IPS DF 4.7 (cell line): ENCODE measurements around the gene MRPL42.
"Not testable (repeated sequence)": the region's sequence is repeated elsewhere in the genome, so short reads cannot be mapped to it uniquely, and the experiment has no call there.

Source experiments
- DNase-seq: peaks from one replicate; pipeline ENCODE4 v3.0.0-alpha.2; 2013; ENCODE audit warnings: low spot score; ENCODE audit errors: extremely low read depth

Gene MRPL42

DNA sequence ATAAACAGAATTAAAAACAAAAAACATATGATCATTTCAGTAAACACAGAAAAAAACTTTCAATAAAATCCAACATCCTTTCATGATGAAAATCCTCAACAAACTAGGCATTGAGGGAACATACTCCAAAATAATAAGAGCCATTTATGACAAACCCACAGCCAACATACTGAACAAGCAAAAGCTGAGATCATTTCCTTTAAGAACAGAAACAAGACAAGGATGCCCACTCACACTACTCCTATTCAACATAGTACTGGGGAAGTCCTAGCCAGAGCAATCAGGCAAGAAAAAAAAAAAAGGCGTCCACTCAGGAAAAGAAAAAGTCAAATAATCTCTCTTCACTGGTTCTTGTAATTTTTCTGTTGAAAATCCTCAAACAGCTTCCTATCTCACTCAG, 30.1 kb downstream of the MRPL42 start:
- no peak for DNase-seq

DNA sequence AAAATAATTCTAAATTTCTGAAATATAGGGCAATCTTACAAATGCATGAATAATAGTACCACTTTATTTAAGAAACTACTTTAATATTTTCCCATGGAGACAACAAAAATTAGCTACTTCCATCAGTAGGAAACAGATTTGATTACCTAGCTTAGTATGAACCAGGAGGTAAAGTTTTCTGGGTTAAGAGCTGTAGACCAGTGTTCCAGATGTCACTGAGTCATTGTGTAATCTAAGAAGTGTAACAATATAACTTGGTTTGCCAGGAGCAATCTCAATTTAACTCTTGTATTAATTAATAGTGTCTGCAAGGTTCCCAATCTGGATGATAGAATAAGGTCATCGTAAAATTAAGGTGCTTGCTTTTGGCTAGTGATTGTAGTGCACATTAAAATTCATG, 31.5 kb downstream of the MRPL42 start:
- DNase-seq = not testable (repeated sequence)

DNA sequence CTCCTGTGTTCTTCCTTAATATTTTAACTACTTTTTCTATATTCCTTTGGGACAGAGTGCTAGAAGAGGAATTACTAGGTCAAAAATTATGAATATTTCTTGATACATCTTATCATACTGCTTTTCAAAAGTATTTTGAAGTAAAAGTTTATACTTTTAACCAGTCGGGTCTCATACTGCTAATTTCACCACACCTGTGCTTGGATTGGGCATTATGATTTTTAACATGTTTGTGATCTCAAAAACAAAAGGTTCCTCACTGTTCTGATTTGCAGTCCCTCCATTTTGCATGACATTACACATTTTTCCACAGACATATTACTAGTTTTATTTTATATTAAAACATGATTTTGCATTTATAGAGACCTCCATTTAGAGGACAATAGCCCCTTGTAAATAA, 32.9 kb downstream of the MRPL42 start:
- DNase-seq = no peak

DNA sequence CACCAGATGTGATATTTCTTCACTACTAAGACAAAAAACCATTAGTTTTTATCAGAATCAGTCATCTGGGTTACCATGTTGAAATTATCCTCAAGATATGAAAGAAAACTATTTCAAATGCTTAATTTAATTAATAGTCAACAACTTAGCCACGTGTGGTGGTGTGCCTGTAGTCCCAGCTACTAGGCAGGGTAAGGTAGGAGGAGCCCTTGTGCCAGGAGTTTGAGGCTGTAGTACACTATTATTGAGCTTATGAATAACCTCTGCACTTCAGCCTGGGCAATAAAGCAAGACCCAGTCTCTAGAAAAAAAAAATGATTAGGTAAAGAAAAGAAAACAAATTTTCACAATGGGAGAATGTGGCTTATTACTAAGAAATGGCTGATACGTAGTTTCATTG, 33.4 kb downstream of the MRPL42 start:
- DNase-seq = no peak

DNA sequence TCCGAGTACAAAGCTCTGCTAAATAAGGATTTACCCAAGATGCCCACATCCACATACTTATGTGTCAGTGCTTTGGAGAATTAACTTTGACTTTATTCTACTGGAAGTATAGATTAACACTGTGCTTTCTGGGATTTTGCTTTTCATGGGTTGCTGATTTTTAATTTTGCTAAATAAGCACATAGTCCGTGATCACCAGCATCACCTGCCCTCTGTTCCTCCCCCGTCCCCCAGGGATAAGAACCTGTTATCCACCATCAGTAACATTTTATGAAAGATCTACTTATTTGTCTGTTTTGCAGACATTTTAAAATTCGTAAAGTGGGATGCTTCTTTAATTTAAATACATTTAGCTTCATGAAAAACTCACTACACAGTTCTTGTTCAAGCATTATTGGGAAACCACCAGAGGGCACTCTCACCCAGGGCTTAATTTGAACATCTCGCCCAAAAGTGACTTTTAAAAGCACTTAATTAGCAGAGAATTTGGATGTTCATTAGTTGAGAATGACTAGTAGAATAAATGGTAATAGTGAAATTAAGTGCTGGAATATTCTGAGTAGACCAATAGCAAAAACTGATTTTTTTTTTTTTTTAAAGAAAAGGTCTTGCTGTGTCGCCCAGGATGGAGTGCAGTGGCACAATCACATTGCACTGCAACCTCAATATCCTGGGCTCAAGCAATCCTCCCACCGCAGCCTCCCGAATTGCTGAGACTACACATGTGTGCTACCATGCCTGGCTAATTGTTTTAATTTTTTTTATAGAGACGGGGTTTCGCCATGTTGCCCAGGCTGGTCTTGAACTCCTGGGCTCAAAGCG, 35.7 kb downstream of the MRPL42 start:
- DNase-seq = no peak

DNA sequence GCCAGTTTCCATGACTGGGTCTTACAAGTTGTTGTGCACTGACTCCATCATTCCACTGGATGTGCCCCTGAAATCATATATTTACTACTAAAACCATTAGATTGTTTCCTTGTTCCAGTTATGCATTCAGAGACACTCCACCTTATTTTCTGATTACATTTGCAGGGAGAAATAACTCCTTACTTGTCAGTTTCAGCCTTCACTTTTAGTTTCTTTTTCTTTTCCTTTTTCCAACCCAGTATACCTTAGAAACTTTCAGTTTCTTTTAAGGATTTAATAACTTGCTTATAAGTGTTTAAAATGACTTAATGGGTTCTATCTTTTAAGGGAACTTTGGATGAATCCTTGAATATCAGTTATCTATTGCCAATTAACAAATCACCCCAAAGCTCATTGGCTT, 39.9 kb downstream of the MRPL42 start:
- no peak for DNase-seq

DNA sequence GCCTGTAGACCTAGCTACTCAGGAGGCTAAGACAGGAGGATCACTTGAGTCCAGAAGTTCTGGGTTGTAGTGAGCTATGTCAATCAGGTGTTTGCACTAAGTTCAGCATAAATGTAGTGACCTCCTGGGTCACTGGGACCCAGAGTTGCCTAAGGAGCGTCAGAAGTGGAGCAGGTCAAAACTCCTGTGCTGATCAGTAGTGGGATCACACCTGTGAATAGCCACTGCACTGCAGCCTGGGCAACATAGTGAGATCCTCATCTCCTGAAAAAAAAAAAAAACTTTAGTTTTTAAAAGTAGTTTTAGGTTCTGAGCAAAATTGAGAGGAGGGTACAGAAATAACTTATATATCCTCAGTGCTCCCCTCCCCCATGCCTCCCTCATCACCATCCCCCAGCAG, 42.2 kb downstream of the MRPL42 start:
- DNase-seq = no peak

DNA sequence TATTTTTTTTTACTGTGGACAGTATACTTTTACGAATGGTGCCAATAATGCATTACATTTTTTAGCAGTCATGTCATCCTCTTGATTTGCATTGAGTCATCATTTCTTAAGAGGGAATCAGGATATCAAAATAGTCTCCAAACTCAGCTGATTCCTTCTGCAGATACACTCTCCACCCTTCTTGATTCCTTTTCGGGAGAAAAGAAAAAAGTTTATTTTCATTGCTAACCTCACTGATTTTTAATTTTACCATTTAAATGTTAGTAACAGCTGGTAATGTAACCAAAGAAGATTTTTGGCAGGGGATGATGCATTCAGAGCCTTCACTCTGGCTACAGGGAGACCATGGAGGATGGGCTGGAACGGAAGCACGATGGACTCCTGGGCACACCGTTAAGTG, 47.5 kb downstream of the MRPL42 start:
- DNase-seq = no peak

DNA sequence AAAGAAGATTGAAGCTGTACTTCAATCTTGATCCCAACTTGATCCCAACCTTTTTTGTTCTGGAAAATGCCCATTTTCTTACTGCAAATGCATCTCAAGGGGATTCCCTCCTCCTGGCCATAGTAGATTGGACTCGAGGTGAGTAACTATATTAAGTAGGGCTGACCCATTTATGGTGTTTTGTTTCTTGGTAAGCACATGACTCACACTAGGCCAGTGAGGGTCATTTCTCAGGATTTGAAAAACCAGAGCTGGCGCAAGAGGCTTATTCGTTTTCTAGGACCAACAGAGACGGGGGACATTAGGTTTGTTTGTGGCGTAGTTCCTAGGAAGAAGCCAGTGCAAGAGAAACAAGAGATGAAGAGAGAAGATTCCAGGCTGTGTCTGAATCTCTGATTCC, 51.4 kb downstream of the MRPL42 start:
- DNase-seq = no peak

DNA sequence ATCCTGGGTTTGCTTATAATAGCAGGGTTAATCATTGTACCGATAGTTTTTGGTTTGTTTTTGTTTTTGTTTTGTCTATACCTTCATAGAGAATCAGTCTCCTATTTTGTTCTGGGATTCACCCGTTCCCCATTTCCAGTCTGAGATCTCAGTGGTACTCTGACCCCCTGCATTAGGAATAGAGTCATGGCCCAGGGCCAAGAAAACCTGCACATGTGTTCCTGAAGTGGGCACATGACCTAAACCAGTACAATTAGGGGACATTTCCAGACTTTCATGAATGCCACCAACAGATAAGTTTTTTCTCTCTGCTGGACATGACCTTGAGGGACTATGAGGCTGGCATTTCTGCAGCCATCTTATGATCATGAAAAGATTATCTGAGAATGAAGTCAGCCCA, 52.5 kb downstream of the MRPL42 start:
- no peak for DNase-seq

DNA sequence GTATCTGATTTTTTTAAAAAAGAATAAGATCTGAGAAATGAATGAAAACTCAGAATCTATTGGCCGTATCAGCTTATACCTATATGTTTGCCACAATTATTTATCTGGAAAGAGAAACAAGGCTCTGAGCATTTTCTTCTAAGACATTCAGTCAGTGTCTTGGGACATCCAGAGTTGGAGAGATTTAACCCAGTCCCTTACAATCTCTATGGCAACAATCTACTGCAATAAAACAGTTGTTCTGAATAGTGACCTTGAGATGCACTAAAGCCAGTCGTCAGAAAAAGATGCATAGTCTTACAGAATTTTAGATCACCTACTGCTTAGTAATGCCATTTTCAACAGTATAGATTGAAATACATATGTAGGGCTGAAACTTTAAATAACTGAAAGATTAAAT, 53.1 kb downstream of the MRPL42 start:
- DNase-seq = no peak

DNA sequence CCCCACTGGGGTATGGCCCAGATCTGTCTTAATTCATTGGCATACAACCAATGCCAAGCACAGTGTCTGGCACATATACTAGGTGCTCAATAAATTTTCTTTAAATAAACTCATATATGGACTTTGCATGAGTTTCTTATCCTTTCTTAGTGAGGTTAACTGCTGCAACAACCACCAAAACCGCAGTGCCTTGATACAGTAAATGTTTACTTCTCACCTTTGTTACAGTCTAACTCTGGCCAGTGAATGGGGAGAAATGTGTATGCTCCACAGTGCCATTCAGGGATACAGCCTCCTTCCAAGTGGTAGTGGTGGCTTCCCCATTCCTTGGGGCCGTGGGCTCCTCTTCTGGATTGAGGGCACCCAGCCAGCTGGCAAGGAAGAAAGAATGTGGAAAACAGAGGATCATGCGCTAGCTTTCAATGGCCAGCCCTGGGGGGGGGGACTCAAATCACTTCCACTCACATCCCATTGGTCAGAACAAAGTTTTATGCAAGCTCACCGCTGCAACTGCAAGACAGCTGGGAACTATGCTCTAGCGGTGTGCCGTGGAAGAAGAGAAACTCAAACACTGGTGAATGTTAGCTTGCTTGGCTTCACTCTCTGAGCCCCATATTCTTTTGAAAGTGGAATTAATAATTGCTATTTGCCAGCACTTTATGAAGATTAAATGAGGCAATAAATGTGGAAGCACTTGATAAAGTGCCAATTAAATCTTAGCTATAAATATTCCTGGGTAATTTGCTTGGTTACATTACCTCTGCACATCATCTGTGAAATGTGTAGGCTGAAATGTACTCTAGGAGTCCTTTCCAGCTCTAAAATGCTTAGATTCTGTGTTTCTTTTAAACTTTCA, 54.1 kb downstream of the MRPL42 start:
- DNase-seq = no peak

DNA sequence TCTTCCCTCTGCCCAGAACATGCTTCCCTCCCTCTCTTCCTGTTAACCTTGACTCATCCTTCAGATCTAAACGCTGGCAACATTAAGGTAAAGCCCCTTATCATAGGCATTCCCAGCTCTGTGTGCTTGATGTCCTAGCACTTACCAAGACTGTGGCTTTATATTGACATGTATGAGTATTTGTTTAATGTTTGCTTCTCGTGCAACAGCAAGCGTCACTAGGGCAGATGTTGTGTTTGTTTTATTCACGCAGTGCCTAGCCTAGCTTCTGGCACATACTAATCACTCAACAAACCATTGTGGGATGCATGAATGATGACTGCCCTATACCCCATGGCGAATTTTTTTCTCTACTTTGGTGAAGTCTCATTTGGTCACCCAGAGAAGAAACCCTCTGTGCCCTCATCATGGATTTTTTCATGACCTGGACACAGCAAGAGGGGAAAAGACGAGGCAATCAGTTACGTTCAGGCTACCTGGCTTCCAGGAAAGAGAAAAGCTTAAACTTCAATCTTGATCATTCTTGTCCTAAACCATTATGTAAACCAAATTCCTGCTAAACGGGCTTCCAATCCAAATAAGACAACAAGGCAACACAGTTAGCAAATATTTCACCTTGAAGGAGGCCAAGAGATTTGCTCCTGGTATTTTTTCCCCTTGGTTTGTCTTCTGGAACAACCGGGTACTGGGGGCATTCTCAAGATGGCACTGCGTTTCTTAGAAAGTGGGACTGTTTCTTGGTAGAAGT, 57.2 kb downstream of the MRPL42 start:
- no peak for DNase-seq

DNA sequence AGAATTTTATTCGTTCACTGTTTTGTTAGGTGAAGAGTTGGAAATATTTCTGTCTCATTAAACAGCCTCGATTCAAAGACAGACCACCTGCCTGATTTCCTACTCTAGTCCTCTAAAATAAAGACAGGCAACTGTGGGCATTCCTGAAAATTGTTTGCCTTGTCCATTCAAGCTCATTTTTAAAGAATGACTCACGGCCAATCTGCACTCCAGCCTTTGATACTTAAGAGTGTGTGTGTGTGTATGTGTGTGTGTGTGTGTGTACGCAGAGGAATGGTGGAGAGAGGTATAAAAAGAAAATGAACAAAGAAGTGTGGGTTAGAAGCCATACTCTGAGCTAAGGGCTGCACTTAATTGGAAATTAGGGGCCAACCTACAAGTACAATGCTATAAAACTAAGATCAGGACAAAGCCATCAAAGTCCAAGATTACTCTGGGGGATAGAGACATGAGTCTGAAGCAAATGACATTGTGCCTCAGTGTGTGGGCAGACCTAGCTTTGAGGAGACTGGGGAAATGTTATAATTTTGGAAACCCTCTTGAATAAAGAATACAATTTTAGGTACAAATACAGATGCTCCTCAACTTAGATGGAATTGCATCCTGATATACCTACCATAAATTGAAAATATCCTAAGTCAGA, 59.6 kb downstream of the MRPL42 start:
- no peak for DNase-seq

DNA sequence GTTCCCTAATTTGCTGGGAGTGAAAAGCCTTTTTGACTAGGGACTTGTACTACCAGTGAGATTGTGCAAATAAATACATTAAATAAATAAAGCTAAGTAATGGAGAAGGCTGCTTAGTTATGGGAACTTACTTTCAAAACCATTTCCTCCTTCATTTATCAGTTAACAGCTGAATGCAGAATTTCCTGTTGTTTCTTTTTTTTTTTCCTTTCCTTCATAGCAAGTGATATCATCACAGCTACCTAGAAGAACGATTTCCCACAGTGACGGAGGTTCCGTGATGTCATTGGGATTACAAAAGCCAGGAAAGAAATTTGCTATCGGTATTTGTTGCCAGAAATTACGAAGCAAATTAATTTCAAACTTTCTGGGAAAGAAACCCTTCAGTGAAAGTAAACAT, 63.0 kb downstream of the MRPL42 start:
- no peak for DNase-seq

DNA sequence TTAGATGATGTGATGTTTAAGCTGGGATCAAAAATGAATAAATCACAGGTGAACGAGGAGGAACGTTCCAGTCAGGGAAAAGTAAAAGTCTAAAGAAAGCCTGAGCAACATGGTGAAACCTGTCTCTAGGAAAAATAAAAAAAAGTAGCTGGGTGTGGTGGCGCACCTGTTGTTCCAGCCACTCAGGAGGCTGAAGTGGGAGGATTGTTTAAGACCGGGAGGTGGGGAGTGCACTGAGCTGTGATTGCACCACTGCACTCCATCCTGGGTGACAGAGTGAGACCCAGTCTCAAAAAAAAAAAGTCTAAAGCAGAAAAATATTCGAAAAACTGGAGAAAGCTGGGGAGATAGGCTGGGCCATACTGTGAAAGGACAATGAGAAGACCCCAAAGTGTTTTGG, 66.0 kb downstream of the MRPL42 start:
- no peak for DNase-seq

DNA sequence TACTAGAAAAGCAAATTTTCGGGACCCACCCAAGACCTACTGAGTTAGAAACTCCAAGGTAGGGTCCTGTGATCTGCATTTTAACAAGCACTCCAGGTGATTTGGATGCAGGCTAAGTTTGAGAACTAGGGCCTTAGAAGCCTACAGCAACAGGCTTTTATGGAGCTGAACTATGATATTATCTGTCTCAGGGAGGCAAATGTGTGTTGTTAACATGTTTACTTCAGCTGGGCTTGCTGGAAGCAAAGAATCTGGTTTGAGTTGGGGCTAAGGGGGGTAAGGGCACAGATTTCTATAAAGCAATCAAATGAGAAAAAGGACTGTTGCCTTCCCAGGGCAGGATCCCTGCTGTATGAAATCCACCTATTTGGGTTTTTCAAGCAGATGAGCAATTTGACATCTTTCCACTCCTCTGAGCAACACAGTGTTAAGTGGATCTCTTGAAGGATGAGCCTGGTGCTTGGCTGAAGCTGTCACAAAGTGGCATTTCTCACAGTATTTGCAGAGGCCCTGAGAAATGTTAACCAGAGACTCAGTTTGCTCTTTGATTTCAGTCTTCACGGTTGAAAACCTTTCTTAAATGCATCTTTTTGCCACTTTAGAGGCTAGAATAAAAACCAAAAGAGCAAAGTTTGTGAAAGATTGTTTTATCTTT, 68.9 kb downstream of the MRPL42 start:
- no peak for DNase-seq

DNA sequence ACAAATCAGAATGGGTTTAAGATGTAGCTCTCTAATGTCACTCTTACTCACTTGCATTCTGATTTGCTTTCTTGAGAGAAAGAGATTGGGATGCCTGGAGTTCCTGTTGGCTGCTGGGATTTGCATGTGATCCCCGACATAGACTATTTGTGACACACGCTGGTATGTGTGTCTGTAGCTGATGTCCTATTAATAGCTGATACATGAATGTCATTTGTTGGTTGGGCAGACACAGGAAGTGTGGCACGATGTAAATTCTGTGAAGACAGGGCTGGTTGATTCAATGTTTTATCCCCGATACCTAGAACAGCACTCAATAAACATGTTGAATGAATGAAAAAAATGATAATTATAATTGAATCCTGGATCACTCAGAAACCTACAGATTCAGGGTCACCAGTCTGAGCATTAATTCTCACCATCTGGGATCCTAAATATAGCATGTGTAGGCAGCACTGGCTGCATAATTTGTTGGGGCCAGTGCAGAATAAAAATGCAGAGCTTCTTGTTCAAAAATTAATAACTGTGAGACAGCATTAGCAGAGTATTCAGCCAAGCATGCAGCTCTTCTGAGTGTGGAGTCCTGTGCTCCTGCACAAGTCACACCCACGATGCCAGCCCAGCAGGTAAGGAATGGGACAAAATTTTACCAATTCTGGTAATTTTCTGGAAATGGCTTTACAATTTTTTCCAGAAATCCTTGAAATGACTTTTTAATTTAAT, 69.6 kb downstream of the MRPL42 start:
- DNase-seq = no peak

DNA sequence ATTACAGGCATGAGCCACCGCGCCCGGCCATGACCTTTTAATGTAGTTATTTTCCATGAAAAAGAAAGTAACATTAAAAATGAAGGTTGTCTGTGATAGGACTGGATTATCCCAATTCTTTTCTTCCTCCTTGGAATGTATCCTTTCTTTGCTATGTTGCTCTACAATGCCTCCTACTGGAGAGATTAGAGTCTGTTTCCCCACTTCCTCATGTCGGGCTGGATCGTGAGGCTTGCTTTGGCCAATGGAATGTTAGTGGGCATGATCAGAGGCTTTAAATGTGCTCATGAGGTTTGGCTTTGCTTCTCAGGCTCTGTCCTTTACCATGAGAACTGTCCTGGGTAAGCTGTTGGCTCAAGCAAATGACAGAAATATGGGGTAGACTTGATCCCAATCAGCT, 70.5 kb downstream of the MRPL42 start:
- DNase-seq = peak; percentile 16

DNA sequence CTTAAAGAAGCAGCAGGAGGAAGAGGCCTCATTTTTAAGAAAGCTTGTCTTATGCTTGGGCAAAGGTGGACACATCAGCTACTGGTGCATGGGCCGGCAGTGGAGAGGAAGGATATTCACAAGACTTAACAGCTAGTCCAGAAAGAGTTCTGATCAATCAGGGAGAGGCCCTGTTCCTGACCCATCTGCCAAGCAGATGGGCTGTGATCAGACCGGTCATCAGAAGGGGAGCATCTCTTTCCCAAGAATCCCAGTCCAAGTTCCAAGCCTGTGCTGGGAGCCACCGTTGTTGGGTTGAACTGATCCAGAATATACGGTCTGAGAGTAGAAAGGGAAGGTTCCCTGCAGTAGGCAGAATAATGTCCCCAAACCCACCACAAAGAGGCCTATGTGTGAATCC, 72.5 kb downstream of the MRPL42 start:
- DNase-seq = no peak
